HEK293 (cell line): ENCODE measurements around the gene IL33.

Source experiments
- ZNF223 ChIP-seq: fragments of 450-650 bp; formaldehyde crosslinking; IDR thresholded peaks from 2 replicates; pipeline ENCODE4 v1.5.1; 2016; ENCODE audit warnings: missing biosample characterization, missing genetic modification characterization
- ZNF571 ChIP-seq: fragments of 450-650 bp; formaldehyde crosslinking; IDR thresholded peaks from 2 replicates; pipeline ENCODE4 v1.5.0; 2017; ENCODE audit warnings: missing biosample characterization, missing genetic modification characterization
- TF ChIP-seq, protein P1 (sequence below): fragments of 450-650 bp; formaldehyde crosslinking; conservative IDR thresholded peaks from 2 replicates; pipeline ENCODE4 v1.5.1; 2016; ENCODE audit warnings: low read depth, missing biosample characterization, missing genetic modification characterization

GRCh38 chr9:6198251-6198650, 17.4 kb upstream of the IL33 start:
- TF ChIP-seq ZNF571 (tag by site-specific recombination) (no peak), ZNF223 (tag by site-specific recombination) (no peak)
- TF ChIP-seq, protein P1, sequence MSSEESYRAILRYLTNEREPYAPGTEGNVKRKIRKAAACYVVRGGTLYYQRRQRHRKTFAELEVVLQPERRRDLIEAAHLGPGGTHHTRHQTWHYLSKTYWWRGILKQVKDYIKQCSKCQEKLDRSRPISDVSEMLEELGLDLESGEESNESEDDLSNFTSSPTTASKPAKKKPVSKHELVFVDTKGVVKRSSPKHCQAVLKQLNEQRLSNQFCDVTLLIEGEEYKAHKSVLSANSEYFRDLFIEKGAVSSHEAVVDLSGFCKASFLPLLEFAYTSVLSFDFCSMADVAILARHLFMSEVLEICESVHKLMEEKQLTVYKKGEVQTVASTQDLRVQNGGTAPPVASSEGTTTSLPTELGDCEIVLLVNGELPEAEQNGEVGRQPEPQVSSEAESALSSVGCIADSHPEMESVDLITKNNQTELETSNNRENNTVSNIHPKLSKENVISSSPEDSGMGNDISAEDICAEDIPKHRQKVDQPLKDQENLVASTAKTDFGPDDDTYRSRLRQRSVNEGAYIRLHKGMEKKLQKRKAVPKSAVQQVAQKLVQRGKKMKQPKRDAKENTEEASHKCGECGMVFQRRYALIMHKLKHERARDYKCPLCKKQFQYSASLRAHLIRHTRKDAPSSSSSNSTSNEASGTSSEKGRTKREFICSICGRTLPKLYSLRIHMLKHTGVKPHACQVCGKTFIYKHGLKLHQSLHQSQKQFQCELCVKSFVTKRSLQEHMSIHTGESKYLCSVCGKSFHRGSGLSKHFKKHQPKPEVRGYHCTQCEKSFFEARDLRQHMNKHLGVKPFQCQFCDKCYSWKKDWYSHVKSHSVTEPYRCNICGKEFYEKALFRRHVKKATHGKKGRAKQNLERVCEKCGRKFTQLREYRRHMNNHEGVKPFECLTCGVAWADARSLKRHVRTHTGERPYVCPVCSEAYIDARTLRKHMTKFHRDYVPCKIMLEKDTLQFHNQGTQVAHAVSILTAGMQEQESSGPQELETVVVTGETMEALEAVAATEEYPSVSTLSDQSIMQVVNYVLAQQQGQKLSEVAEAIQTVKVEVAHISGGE, result no peak
